Measurements from ENCODE around the gene UBP1. TPM values are rescaled to one million over a fixed set of nuclear protein-coding genes. Genes with fewer than 3 reads are reported as not detected.

Gene UBP1
- polyA plus RNA-seq, 1 of the 3 experiments (the other 2 are of a cell fraction): 45.5 TPM

DNA sequence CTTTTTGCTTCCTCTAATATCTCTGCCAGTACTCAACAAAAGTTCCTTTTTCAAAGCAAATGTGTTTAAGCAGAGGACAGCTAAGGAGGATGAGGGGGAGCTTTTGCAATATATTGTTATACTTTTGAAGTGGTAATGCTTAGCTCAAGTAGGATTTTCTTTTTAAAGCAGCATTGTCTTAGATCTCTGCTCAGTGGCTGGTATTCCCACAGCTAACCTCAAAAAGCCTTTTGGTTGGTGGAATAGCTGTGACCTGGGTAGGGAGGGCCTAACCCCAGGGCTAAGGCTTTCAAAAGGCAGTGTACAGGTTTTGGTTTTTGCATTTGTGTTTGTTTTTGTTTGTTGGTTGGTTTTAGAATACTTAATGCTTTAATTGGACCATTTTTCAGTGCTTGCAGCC, 76.1 kb downstream of the UBP1 start (continued):
- TF ChIP-seq FOSL2 (IDR thresholded peaks at IDR 0.05; ENCODE audit: borderline replicate concordance, low read depth): no peak
- TF ChIP-seq, protein P1, sequence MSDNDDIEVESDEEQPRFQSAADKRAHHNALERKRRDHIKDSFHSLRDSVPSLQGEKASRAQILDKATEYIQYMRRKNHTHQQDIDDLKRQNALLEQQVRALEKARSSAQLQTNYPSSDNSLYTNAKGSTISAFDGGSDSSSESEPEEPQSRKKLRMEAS (IDR thresholded peaks at IDR 0.05; ENCODE audit: low read depth): no peak
- TF ChIP-seq, protein P2, sequence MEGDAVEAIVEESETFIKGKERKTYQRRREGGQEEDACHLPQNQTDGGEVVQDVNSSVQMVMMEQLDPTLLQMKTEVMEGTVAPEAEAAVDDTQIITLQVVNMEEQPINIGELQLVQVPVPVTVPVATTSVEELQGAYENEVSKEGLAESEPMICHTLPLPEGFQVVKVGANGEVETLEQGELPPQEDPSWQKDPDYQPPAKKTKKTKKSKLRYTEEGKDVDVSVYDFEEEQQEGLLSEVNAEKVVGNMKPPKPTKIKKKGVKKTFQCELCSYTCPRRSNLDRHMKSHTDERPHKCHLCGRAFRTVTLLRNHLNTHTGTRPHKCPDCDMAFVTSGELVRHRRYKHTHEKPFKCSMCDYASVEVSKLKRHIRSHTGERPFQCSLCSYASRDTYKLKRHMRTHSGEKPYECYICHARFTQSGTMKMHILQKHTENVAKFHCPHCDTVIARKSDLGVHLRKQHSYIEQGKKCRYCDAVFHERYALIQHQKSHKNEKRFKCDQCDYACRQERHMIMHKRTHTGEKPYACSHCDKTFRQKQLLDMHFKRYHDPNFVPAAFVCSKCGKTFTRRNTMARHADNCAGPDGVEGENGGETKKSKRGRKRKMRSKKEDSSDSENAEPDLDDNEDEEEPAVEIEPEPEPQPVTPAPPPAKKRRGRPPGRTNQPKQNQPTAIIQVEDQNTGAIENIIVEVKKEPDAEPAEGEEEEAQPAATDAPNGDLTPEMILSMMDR (IDR thresholded peaks at IDR 0.05): no peak

DNA sequence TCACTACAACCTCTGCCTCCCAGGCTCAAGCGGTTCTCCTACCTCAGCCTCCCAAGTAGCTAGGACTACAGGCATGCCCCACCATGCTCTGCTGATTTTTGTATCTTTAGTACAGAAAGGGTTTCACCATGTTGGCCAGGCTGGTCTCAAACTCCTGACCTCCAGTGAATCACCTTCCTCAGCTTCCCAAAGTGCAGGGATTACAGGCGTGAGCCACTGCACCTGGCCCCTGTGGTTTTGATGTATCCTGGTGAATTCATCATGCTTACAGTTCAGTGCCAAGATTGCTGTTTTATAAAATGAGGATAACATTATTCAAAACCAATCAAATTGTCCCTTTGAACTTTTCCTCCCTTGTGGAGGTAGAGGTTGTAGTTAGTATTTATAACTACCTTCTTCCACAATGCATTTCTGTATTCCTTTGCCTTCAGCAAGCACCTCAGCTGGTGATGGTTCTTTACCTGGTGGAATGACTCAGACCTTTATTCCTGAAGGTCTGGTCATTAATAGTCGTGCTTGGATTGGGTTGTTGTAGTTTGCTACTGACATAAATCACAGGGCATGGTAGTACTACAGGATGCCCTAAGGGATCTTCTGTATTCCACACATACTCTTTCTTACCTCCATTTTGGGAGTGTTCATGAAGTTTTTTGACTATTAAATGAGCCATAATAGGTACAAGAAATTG, 76.9 kb downstream of the UBP1 start:
- DNase-seq: no peak
- no peaks in the 10 kb centered on the region for H3K27me3 ChIP-seq (ENCODE audit: insufficient read depth)
- WGBS (ENCODE audit: low lambda C conversion rate): 97% methylated on average over 2 of the region's 3 CpGs
- TF ChIP-seq, protein P1 (IDR thresholded peaks at IDR 0.05; ENCODE audit: low read depth): no peak
- TF ChIP-seq TEAD4 (IDR thresholded peaks at IDR 0.05; ENCODE audit: borderline replicate concordance, insufficient read depth) (no peak), EP300 (IDR thresholded peaks at IDR 0.05; ENCODE audit: borderline replicate concordance in 1 of 2, low read depth in 1 of 2, low read length in 1 of 2) (no peak), ELF1 (IDR thresholded peaks at IDR 0.05) (no peak), RAD21 (IDR thresholded peaks at IDR 0.05; ENCODE audit: low read length) (no peak)
- TF ChIP-seq, protein P3, sequence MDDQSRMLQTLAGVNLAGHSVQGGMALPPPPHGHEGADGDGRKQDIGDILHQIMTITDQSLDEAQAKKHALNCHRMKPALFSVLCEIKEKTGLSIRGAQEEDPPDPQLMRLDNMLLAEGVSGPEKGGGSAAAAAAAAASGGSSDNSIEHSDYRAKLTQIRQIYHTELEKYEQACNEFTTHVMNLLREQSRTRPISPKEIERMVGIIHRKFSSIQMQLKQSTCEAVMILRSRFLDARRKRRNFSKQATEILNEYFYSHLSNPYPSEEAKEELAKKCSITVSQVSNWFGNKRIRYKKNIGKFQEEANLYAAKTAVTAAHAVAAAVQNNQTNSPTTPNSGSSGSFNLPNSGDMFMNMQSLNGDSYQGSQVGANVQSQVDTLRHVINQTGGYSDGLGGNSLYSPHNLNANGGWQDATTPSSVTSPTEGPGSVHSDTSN (IDR thresholded peaks at IDR 0.05): no peak
- TF ChIP-seq, protein P2 (IDR thresholded peaks at IDR 0.05): no peak
- TF ChIP-seq, protein P4, sequence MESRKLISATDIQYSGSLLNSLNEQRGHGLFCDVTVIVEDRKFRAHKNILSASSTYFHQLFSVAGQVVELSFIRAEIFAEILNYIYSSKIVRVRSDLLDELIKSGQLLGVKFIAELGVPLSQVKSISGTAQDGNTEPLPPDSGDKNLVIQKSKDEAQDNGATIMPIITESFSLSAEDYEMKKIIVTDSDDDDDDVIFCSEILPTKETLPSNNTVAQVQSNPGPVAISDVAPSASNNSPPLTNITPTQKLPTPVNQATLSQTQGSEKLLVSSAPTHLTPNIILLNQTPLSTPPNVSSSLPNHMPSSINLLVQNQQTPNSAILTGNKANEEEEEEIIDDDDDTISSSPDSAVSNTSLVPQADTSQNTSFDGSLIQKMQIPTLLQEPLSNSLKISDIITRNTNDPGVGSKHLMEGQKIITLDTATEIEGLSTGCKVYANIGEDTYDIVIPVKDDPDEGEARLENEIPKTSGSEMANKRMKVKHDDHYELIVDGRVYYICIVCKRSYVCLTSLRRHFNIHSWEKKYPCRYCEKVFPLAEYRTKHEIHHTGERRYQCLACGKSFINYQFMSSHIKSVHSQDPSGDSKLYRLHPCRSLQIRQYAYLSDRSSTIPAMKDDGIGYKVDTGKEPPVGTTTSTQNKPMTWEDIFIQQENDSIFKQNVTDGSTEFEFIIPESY (IDR thresholded peaks at IDR 0.05; ENCODE audit: borderline replicate concordance, low read depth): no peak
- ChIA-PET CTCF (interaction anchor here (1.4 to 8.1 kb wide), 2 partner anchors 9 to 232 kb away, joined by 3 to 56 read pairs; no protein-coding TSS in a partner anchor), POLR2A (no interaction called here)
- peaks cover 5% of the 10 kb centered on the region; the same call in 1 of the 2 replicates for H3K79me2 ChIP-seq (ENCODE audit: insufficient read depth)
- H3K9me2 ChIP-seq: no peaks in the 10 kb centered on the region
- H3K9ac ChIP-seq: no peak overlapping the region
- H3K4me2 ChIP-seq: no peak overlapping the region
- no peak overlapping the region for H3K4me3 ChIP-seq (ENCODE audit: low read depth in 2 of 2, low read length in 1 of 2)
- no peak overlapping the region for H3K27ac ChIP-seq (ENCODE audit: low read depth in 2 of 2, low read length in 1 of 2)
- H3K4me1 ChIP-seq (ENCODE audit: control insufficient read depth in 1 of 2, insufficient read depth in 2 of 2, low read depth in 1 of 2, low read length in 1 of 2): peaks cover 0 to 12% of the 10 kb centered on the region in 2 experiments; a peak in 1 of 4 replicates
- no peaks in the 10 kb centered on the region for H3K9me3 ChIP-seq
- no peak overlapping the region for H2AFZ ChIP-seq (ENCODE audit: low read depth)
- H3K36me3 ChIP-seq (replicated peaks in 1 of 2; ENCODE audit: control insufficient read depth in 1 of 2, insufficient read depth in 2 of 2, low read length in 1 of 2): peaks cover 0 to 15% of the 10 kb centered on the region in 2 experiments
- H4K20me1 ChIP-seq (ENCODE audit: insufficient read depth): no peaks in the 10 kb centered on the region
- peaks cover 16% of the 10 kb centered on the region for H3F3A ChIP-seq (replicated peaks; ENCODE audit: insufficient read depth)
